Activated T-helper 1 cell treated with anti-CD3 and anti-CD28 coated beads, Interleukin-12 subunit alpha, Interleukin-12 subunit beta, Interleukin-2, Interleukin-4 antibody, amounts not matched to agents 30 ng/mL and 10 ng/mL and 1 ng/mL, durations not matched to agents 14 hours and 24 hours and 36 hours (primary cell): Measurements from ENCODE around the gene ARMCX2. TPM values are rescaled to one million over a fixed set of nuclear protein-coding genes. Genes with fewer than 3 reads are reported as not detected.
A peak's percentile ranks its signal among the peaks of the same experiment; 100 is the strongest.

Experiments
- DNase-seq: peaks from one replicate; pipeline ENCODE4 v3.0.0; 2021; ENCODE audit warnings: low spot score
- H3K27ac Mint-ChIP-seq: one replicate; pipeline ENCODE4 v1.8.0; 2021; ENCODE audit warnings: mild to moderate bottlenecking, mixed read lengths
- H3K27me3 Mint-ChIP-seq: one replicate; pipeline ENCODE4 v1.8.0; 2022; ENCODE audit warnings: mild to moderate bottlenecking, moderate library complexity, mixed read lengths; ENCODE audit not compliant: insufficient read depth
- H3K36me3 Mint-ChIP-seq: one replicate; pipeline ENCODE4 v1.8.0; 2021; ENCODE audit warnings: low read depth, mixed read lengths
- H3K4me1 Mint-ChIP-seq: one replicate; pipeline ENCODE4 v1.8.0; 2021; ENCODE audit warnings: low read depth, mixed read lengths
- H3K4me3 Mint-ChIP-seq: one replicate; pipeline ENCODE4 v1.8.0; 2021; ENCODE audit warnings: mild to moderate bottlenecking, moderate library complexity, mixed read lengths
- H3K9me3 Mint-ChIP-seq: one replicate; pipeline ENCODE4 v1.8.0; 2021; ENCODE audit warnings: mixed read lengths
- intact Hi-C: fragments of 100-400 bp; cut with micrococcal nuclease; formaldehyde crosslinking; loops from one replicate; pipeline ENCODE4 v1.15.1; 2024
- total RNA-seq: library from RNA; stranded (reverse); gene quantifications from 2 replicates; pipeline ENCODE4 v1.2.3, GENCODE V29; 2022

The ARMCX2 gene
- total RNA-seq = 2.9 and 6.1 TPM in 2 replicates

GRCh38 chrX:101659601-101660063, at the start of gene ARMCX2:
TSS of gene ARMCX2 (minus strand) at chrX:101659850. CDS start at chrX:101657588, 2,262 bp downstream.
- Mint-ChIP-seq H3K36me3 (peaks cover 4% of the 10 kb centered on the region), H3K27me3 (peaks cover 9% of the 10 kb centered on the region), H3K4me3 (peak within 1 kb of the TSS; percentile 81), H3K4me1 (peaks cover 4% of the 10 kb centered on the region), H3K27ac (peak within 1 kb of the TSS; percentile 44), H3K9me3 (no peaks in the 10 kb centered on the region)
- intact Hi-C loops = no loop called here
- no peak for DNase-seq

GRCh38 chrX:101709384-101709783, 49.7 kb upstream of the ARMCX2 start:
- intact Hi-C loops = no loop called here
- H3K9me3 Mint-ChIP-seq = no peaks in the 10 kb centered on the region
- no peak overlapping the region for H3K27ac Mint-ChIP-seq
- no peaks in the 10 kb centered on the region for H3K4me1 Mint-ChIP-seq
- no peak overlapping the region for H3K4me3 Mint-ChIP-seq
- DNase-seq = no peak
- no peaks in the 10 kb centered on the region for H3K36me3 Mint-ChIP-seq
- no peaks in the 10 kb centered on the region for H3K27me3 Mint-ChIP-seq

- Mint-ChIP-seq H3K27ac (no peak overlapping the region), H3K36me3 (no peaks in the 10 kb centered on the region), H3K4me3 (no peak overlapping the region), H3K4me1 (no peaks in the 10 kb centered on the region), H3K27me3 (no peaks in the 10 kb centered on the region), H3K9me3 (no peaks in the 10 kb centered on the region)
- intact Hi-C loops = no loop called here
- no peak for DNase-seq
These were observed 48.5 kb upstream of the ARMCX2 start for GRCh38 chrX:101708163-101708562.

DNA sequence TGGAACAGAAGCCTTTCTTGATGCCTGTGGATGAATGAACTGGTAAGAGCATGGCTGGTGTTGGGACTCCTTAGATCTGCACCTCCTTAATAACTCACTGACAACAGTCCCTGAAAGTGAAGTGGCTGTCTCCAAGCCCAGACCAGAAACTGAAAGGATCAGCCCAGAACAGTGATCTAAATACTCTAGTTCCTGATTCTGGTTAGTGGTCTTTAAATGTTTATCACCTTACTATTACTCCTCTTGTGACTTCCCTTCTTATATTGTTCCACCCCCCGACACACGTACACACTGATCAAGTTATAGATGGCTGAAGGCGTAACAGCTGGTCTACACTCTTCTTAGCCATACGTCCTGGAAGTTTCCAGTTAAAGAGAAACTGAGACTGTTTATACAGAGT, 33.8 kb upstream of the ARMCX2 start:
- Mint-ChIP-seq H3K36me3 (no peaks in the 10 kb centered on the region), H3K4me3 (no peak overlapping the region), H3K27ac (no peak overlapping the region), H3K9me3 (no peaks in the 10 kb centered on the region), H3K4me1 (no peaks in the 10 kb centered on the region), H3K27me3 (peaks cover 8% of the 10 kb centered on the region)
- DNase-seq = no peak
- intact Hi-C loops = no loop called here

- no peaks in the 10 kb centered on the region for H3K4me1 Mint-ChIP-seq
- H3K27me3 Mint-ChIP-seq = peaks cover 5% of the 10 kb centered on the region
- no peak overlapping the region for H3K4me3 Mint-ChIP-seq
- no peaks in the 10 kb centered on the region for H3K36me3 Mint-ChIP-seq
- intact Hi-C loops = no loop called here
- H3K27ac Mint-ChIP-seq = no peak overlapping the region
- no peak for DNase-seq
- H3K9me3 Mint-ChIP-seq = no peaks in the 10 kb centered on the region
These were observed 32.2 kb upstream of the ARMCX2 start for GRCh38 chrX:101691835-101692234.

GRCh38 chrX:101686574-101686973, 26.9 kb upstream of the ARMCX2 start:
- no peak for DNase-seq
- intact Hi-C loops = no loop called here
- no peaks in the 10 kb centered on the region for H3K9me3 Mint-ChIP-seq
- no peaks in the 10 kb centered on the region for H3K4me1 Mint-ChIP-seq
- no peak overlapping the region for H3K27ac Mint-ChIP-seq
- H3K4me3 Mint-ChIP-seq = no peak overlapping the region
- peaks cover 2% of the 10 kb centered on the region for H3K27me3 Mint-ChIP-seq
- no peaks in the 10 kb centered on the region for H3K36me3 Mint-ChIP-seq

DNA sequence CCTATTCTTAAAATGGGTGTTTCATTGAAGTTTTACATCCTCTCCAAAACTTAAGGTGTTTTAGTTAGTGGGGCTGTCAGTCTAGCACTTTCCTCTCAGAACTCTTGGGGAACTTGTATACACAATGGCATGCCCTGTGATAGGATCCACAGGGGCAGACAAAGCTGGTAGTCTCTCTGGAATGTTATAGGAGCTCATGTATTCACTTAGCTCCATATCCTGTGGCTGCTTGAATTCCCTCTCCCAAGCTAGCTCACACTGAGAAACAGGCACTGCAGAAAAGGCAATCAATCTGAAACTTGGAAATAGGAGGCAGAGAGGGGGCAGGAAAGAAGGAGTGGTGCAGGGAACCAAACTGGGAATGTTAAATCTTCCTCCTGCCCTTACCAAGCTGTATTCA, 26.3 kb upstream of the ARMCX2 start:
- Mint-ChIP-seq H3K27ac (no peak overlapping the region), H3K27me3 (peaks cover 2% of the 10 kb centered on the region), H3K4me3 (no peak overlapping the region), H3K9me3 (no peaks in the 10 kb centered on the region), H3K36me3 (no peaks in the 10 kb centered on the region), H3K4me1 (no peaks in the 10 kb centered on the region)
- DNase-seq = no peak
- intact Hi-C loops = no loop called here

DNA sequence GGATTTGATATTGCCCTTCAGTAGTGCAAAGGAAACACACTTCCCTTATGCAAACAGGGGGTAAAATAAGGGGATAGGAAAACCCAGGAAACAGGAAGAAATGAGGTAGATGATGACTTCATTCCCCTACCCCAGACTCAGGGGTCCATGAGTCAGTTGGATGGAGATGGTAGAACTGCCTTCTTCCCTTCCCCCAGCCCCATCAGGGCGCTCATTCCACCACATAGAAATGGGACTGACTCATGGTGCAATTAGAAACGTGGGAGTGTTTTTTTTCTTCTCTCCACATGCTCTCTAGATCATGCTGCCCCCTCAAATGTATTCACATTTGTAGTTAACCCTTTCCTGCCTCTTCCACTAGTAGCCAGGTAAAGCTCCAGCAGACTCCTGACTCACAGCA, 23.1 kb upstream of the ARMCX2 start:
- intact Hi-C loops = loop anchor here (1.0 kb wide), 1 partner anchor 17 kb away; no protein-coding TSS in a partner anchor
- Mint-ChIP-seq H3K27me3 (no peaks in the 10 kb centered on the region), H3K27ac (no peak overlapping the region), H3K9me3 (no peaks in the 10 kb centered on the region), H3K4me1 (no peaks in the 10 kb centered on the region), H3K36me3 (no peaks in the 10 kb centered on the region), H3K4me3 (no peak overlapping the region)
- no peak for DNase-seq

DNA sequence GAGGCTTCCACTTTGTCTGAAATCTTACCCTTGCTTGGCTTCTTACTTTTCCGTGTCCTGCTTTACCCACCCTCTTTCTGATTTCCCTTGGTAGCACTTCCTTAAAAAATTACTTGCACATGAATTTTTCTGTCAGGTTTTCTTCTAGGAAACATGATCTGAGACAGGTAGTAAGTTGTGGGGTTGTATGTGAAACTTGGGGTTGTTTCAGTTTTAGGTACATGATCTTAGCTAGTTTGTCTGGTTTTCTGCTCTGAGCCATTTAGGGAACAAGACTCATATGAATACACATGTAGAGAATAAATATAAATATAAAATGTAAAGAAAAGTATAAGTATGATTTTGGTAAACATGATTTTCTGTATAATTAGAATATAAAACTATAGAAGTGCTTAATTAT, 17.4 kb upstream of the ARMCX2 start:
- Mint-ChIP-seq H3K9me3 (no peaks in the 10 kb centered on the region), H3K27me3 (peaks cover 3% of the 10 kb centered on the region), H3K4me1 (no peaks in the 10 kb centered on the region), H3K4me3 (no peak overlapping the region), H3K36me3 (no peaks in the 10 kb centered on the region), H3K27ac (no peak overlapping the region)
- no peak for DNase-seq
- intact Hi-C loops = no loop called here

DNA sequence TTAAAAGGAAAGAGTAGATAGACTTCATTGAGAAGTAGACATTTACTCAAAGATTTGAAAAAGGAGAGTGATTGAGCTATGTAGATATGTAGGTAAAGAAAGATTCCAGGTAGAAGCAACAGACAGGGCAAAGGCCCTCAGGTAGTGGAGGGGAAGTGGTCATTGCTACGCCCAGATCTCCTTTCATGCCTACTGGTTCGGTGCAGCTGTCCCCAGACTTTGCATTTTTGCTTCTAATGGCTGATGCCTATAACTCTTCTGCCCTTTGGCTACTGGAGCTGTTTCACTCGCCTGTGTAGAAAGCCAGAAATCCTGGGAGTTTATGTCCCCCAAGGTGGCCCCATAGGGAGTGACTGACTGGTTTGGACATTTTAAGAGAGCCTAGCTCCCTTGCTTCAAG, 16.9 kb upstream of the ARMCX2 start:
- peaks cover 3% of the 10 kb centered on the region for H3K27me3 Mint-ChIP-seq
- no peak overlapping the region for H3K4me3 Mint-ChIP-seq
- H3K36me3 Mint-ChIP-seq = no peaks in the 10 kb centered on the region
- no peak for DNase-seq
- no peak overlapping the region for H3K27ac Mint-ChIP-seq
- H3K4me1 Mint-ChIP-seq = no peaks in the 10 kb centered on the region
- no peaks in the 10 kb centered on the region for H3K9me3 Mint-ChIP-seq
- intact Hi-C loops = no loop called here

- Mint-ChIP-seq H3K27ac (no peak overlapping the region), H3K4me3 (no peak overlapping the region), H3K4me1 (no peaks in the 10 kb centered on the region), H3K27me3 (peaks cover 5% of the 10 kb centered on the region), H3K36me3 (no peaks in the 10 kb centered on the region), H3K9me3 (no peaks in the 10 kb centered on the region)
- no peak for DNase-seq
- intact Hi-C loops = no loop called here
These were observed 8.5 kb upstream of the ARMCX2 start for GRCh38 chrX:101668143-101668542.

DNA sequence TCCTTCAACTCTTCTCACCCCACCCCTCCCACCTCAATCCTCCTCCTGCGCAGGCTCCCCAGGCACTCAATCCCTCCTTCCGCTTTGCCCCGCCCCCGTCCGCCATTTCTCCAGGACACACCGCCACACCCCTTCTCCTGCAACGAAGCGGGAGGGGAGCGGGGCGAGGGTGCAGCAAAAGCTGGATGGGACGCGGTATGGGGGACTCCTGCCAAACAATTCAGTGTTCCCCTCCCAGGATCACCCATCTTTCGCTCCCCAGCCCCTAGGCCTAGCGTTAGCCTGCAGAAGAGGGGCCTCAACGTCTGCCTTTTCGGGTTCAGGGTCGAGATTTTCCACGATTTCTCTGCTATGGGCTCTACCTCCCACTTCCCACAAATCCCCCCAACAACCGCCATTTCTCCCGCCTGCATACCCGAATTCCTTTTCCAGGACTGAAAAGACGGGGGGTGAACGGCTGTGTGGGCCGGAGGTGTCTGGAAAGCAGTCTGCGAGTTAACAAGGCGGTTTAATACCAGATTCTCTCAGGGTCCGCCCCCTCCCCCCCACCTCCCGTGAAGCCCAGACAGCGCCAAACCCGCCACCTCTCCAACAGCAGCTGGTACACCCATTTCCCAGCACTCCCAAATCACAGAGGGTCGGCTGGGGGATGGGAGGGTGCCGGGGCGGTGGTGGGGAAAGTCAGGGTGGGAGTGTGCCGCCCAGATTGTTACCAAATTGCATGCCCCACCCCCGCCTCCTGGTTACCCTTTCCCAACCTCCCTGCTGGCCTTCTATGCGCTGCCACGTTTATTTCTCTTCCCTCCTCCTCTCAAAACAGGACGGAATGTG, 774 bp downstream of the ARMCX2 start:
- peaks cover 4% of the 10 kb centered on the region for H3K36me3 Mint-ChIP-seq
- H3K4me1 Mint-ChIP-seq = peaks cover 4% of the 10 kb centered on the region
- DNase-seq = peak; percentile 25
- peak overlapping the region; percentile 81 for H3K4me3 Mint-ChIP-seq
- H3K27ac Mint-ChIP-seq = no peak overlapping the region
- intact Hi-C loops = no loop called here
- no peaks in the 10 kb centered on the region for H3K9me3 Mint-ChIP-seq
- H3K27me3 Mint-ChIP-seq = peaks cover 9% of the 10 kb centered on the region

DNA sequence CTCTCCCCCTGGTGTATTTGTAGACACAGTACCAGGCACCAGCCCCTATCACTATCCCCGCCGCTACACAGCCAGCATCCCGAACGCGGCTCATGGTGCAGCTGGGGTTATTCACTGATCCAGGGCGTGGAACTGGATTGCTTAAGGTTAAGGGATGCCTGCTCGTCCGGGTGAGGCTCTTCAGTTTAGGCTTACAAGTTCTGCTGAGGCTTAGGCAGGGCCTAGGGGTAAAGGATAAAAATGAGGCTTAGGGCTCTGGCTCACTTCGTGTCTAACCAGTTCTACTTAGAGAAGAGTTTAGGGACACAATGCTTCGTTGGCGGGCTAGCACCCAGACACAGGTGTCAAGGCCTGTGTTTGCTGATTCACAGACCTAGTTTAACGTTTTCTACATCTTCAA, 2.2 kb downstream of the ARMCX2 start:
- no peaks in the 10 kb centered on the region for H3K9me3 Mint-ChIP-seq
- intact Hi-C loops = no loop called here
- peaks cover 4% of the 10 kb centered on the region for H3K36me3 Mint-ChIP-seq
- peaks cover 4% of the 10 kb centered on the region for H3K4me1 Mint-ChIP-seq
- H3K27me3 Mint-ChIP-seq = peaks cover 3% of the 10 kb centered on the region
- no peak for DNase-seq
- H3K27ac Mint-ChIP-seq = no peak overlapping the region
- no peak overlapping the region for H3K4me3 Mint-ChIP-seq
